Measurements from ENCODE around the gene PDX1. TPM values are rescaled to one million over a fixed set of nuclear protein-coding genes. Genes with fewer than 3 reads are reported as not detected.
A peak's percentile ranks its signal among the peaks of the same experiment; 100 is the strongest.

The PDX1 gene
- polyA plus RNA-seq, 1 of the 3 experiments (the other 2 are of a cell fraction) = not detected

- DNase-seq = no peak
- TF ChIP-seq USF2 (IDR thresholded peaks at IDR 0.05; ENCODE audit: borderline replicate concordance, low read depth, low read length) (no peak), EP300 (IDR thresholded peaks at IDR 0.05; ENCODE audit: borderline replicate concordance in 1 of 2, low read depth in 1 of 2, low read length in 1 of 2) (no peak), ZBTB33 (IDR thresholded peaks at IDR 0.05; ENCODE audit: borderline replicate concordance, low read depth) (no peak), ELF1 (IDR thresholded peaks at IDR 0.05) (no peak), REST (IDR thresholded peaks at IDR 0.05; ENCODE audit: low read depth, low read length) (no peak), MXI1 (IDR thresholded peaks at IDR 0.05; ENCODE audit: low read depth, low read length) (no peak), GABPA (IDR thresholded peaks at IDR 0.05; ENCODE audit: low read depth) (no peak), RXRA (IDR thresholded peaks at IDR 0.05; ENCODE audit: borderline replicate concordance, low read depth) (no peak), FOSL2 (IDR thresholded peaks at IDR 0.05; ENCODE audit: borderline replicate concordance, low read depth) (no peak), MEF2A (IDR thresholded peaks at IDR 0.05; ENCODE audit: borderline replicate concordance, low read depth) (no peak), RCOR1 (IDR thresholded peaks at IDR 0.05; ENCODE audit: low read length) (no peak)
- Histone ChIP-seq H3K9ac (no peak overlapping the region), H3K36me3 (replicated peaks in 1 of 2; ENCODE audit: control insufficient read depth in 1 of 2, insufficient read depth in 2 of 2, low read length in 1 of 2) (no peaks in the 10 kb centered on the region), H3K9me3 (no peaks in the 10 kb centered on the region), H3K4me3 (ENCODE audit: low read depth in 2 of 2, low read length in 1 of 2) (peak overlapping the region in 1 of 2 experiments; percentile 45; a peak in 1 of 4 replicates), H3K27ac (ENCODE audit: low read depth in 2 of 2, low read length in 1 of 2) (no peak overlapping the region), H3K79me2 (ENCODE audit: insufficient read depth) (no peaks in the 10 kb centered on the region), H3K27me3 (ENCODE audit: insufficient read depth) (peaks cover 36% of the 10 kb centered on the region), H3F3A (replicated peaks; ENCODE audit: insufficient read depth) (no peaks in the 10 kb centered on the region), H3K4me1 (ENCODE audit: control insufficient read depth in 1 of 2, insufficient read depth in 2 of 2, low read depth in 1 of 2, low read length in 1 of 2) (no peaks in the 10 kb centered on the region), H4K20me1 (ENCODE audit: insufficient read depth) (no peaks in the 10 kb centered on the region), H3K9me2 (no peaks in the 10 kb centered on the region), H2AFZ (ENCODE audit: low read depth) (peak overlapping the region; percentile 83; the same call in 1 of the 2 replicates), H3K4me2 (peak overlapping the region; percentile 85)
- POLR2A ChIA-PET = no interaction called here
- CTCF ChIA-PET = interaction anchor here (0.6 to 3.9 kb wide), 43 partner anchors 9 to 969 kb away, joined by 3 to 35 read pairs (median 4); partner anchors contain the start of gene CDX2
- WGBS (ENCODE audit: low lambda C conversion rate) = 3% methylated on average over 30 of the region's 30 CpGs
These were observed 33.3 kb downstream of the PDX1 start for GRCh38 chr13:27952876-27953675.
